HEK293 (cell line): ENCODE measurements around the gene RXRG.

ENCODE experiments used
- ATF2 ChIP-seq: fragments of 450-650 bp; formaldehyde crosslinking; IDR thresholded peaks from 2 replicates; pipeline ENCODE4 v1.5.1; 2016; ENCODE audit warnings: missing biosample characterization, missing genetic modification characterization, low read depth
- CTCF ChIP-seq: fragments of 450-650 bp; formaldehyde crosslinking; IDR thresholded peaks from 2 replicates; pipeline ENCODE4 v1.5.1; 2016; ENCODE audit warnings: missing biosample characterization, missing genetic modification characterization
- KLF16 ChIP-seq: fragments of 450-650 bp; formaldehyde crosslinking; IDR thresholded peaks from 2 replicates; pipeline ENCODE4 v1.5.1; 2017; ENCODE audit warnings: missing biosample characterization, missing genetic modification characterization
- PRDM6 ChIP-seq: fragments of 450-650 bp; formaldehyde crosslinking; IDR thresholded peaks from 2 replicates; pipeline ENCODE4 v1.5.1; 2017; ENCODE audit warnings: missing biosample characterization, missing genetic modification characterization
- YY1 ChIP-seq: fragments of 450-650 bp; formaldehyde crosslinking; IDR thresholded peaks from 2 replicates; pipeline ENCODE4 v1.5.1; 2018; ENCODE audit warnings: missing biosample characterization, missing genetic modification characterization
- ZBTB1 ChIP-seq: fragments of 450-650 bp; formaldehyde crosslinking; IDR thresholded peaks from 2 replicates; pipeline ENCODE4 v1.5.1; 2016; ENCODE audit warnings: missing biosample characterization, missing genetic modification characterization
- ZBTB48 ChIP-seq: fragments of 450-650 bp; formaldehyde crosslinking; IDR thresholded peaks from 2 replicates; pipeline ENCODE4 v1.5.1; 2016; ENCODE audit warnings: missing biosample characterization, missing genetic modification characterization
- ZNF2 ChIP-seq: fragments of 450-650 bp; formaldehyde crosslinking; IDR thresholded peaks from 2 replicates; pipeline ENCODE4 v1.5.1; 2016; ENCODE audit warnings: missing biosample characterization, missing genetic modification characterization
- ZNF26 ChIP-seq: fragments of 450-650 bp; formaldehyde crosslinking; IDR thresholded peaks from 2 replicates; pipeline ENCODE4 v1.5.1; 2016; ENCODE audit warnings: missing biosample characterization, missing genetic modification characterization
- ZNF324 ChIP-seq: fragments of 450-650 bp; formaldehyde crosslinking; IDR thresholded peaks from 2 replicates; pipeline ENCODE4 v1.5.1; 2016; ENCODE audit warnings: missing biosample characterization, missing genetic modification characterization
- ZNF416 ChIP-seq: fragments of 450-650 bp; formaldehyde crosslinking; IDR thresholded peaks from 2 replicates; pipeline ENCODE4 v1.5.1; 2016; ENCODE audit warnings: missing biosample characterization, missing genetic modification characterization
- ZNF768 ChIP-seq: fragments of 450-650 bp; formaldehyde crosslinking; IDR thresholded peaks from 2 replicates; pipeline ENCODE4 v1.5.1; 2018; ENCODE audit warnings: missing biosample characterization, mild to moderate bottlenecking, missing genetic modification characterization
- ZNF785 ChIP-seq: fragments of 450-650 bp; formaldehyde crosslinking; IDR thresholded peaks from 2 replicates; pipeline ENCODE4 v1.5.1; 2016; ENCODE audit warnings: missing biosample characterization, missing genetic modification characterization
- ZNF792 ChIP-seq: fragments of 450-650 bp; formaldehyde crosslinking; IDR thresholded peaks from 2 replicates; pipeline ENCODE4 v1.5.1; 2016; ENCODE audit warnings: missing biosample characterization, missing genetic modification characterization

GRCh38 chr1:165481820-165482532, 37.0 kb upstream of the RXRG start:
- no peak for TF ChIP-seq CTCF (tag by site-specific recombination)
- 0 out of 2 replicates have a peak, but pooled peaks have one; percentile 51 for TF ChIP-seq KLF16 (tag by site-specific recombination)
- TF ChIP-seq ZNF792 (tag by site-specific recombination): no peak
- TF ChIP-seq YY1 (tag by site-specific recombination): no peak
- no peak for TF ChIP-seq ZBTB48 (tag by site-specific recombination)
- TF ChIP-seq PRDM6: no peak; the same call in 1 of the 2 replicates
- TF ChIP-seq ZNF2: no peak
- no peak for TF ChIP-seq ZNF416 (tag by site-specific recombination)
- TF ChIP-seq ZNF785: no peak
- 0 out of 2 replicates have a peak, but pooled peaks have one; percentile 37 for TF ChIP-seq ZNF324 (tag by site-specific recombination)
- no peak for TF ChIP-seq ZNF768 (tag by site-specific recombination)
- TF ChIP-seq ZNF26 (tag by site-specific recombination): no peak
- no peak for TF ChIP-seq ZBTB1 (tag by site-specific recombination)
- 0 out of 2 replicates have a peak, but pooled peaks have one; percentile 19 for TF ChIP-seq ATF2 (tag by site-specific recombination)
